ENCODE measurements around the gene IDH3G.

Gene IDH3G

GRCh38 chrX:153777261-153778090, 16.7 kb downstream of the IDH3G start:
- no peaks in the 10 kb centered on the region for H3K9me3 ChIP-seq (ENCODE audit: control insufficient read depth, insufficient read depth, low read length)
- H4K20me1 ChIP-seq (ENCODE audit: control insufficient read depth, insufficient read depth, low read depth, low read length) = no peaks in the 10 kb centered on the region
- H3K27ac ChIP-seq (ENCODE audit: low read depth, low read length) = no peak overlapping the region
- H3K36me3 ChIP-seq (ENCODE audit: control insufficient read depth, low read length) = no peaks in the 10 kb centered on the region
- H3K4me1 ChIP-seq (ENCODE audit: control insufficient read depth, low read length) = no peaks in the 10 kb centered on the region
- H3F3A ChIP-seq (ENCODE audit: control insufficient read depth, insufficient read depth) = no peaks in the 10 kb centered on the region
- H3K79me2 ChIP-seq (ENCODE audit: control insufficient read depth, low read length) = no peaks in the 10 kb centered on the region
- no peaks in the 10 kb centered on the region for H3K9me2 ChIP-seq (replicated peaks; ENCODE audit: control insufficient read depth, low read length)
- H3K27me3 ChIP-seq (ENCODE audit: control insufficient read depth, low read length) = no peaks in the 10 kb centered on the region
- TF ChIP-seq EZH2phosphoT487 (IDR thresholded peaks at IDR 0.05; ENCODE audit: borderline replicate concordance, low read length) (no peak), CTCF (IDR thresholded peaks at IDR 0.05; ENCODE audit: low read depth, low read length, poor library complexity, severe bottlenecking) (no peak)
- H3K4me2 ChIP-seq (ENCODE audit: low read length) = no peak overlapping the region
- no peak overlapping the region for H3K4me3 ChIP-seq (ENCODE audit: low read length)

GRCh38 chrX:153776611-153777045, 17.5 kb downstream of the IDH3G start:
- Histone ChIP-seq H3K4me2 (ENCODE audit: low read length) (no peak overlapping the region), H3K27me3 (ENCODE audit: control insufficient read depth, low read length) (no peaks in the 10 kb centered on the region), H3K4me1 (ENCODE audit: control insufficient read depth, low read length) (no peaks in the 10 kb centered on the region), H3K9me3 (ENCODE audit: control insufficient read depth, insufficient read depth, low read length) (no peaks in the 10 kb centered on the region), H3K4me3 (ENCODE audit: low read length) (no peak overlapping the region), H3K9me2 (replicated peaks; ENCODE audit: control insufficient read depth, low read length) (no peaks in the 10 kb centered on the region), H3K27ac (ENCODE audit: low read depth, low read length) (no peak overlapping the region), H3K79me2 (ENCODE audit: control insufficient read depth, low read length) (no peaks in the 10 kb centered on the region), H3F3A (ENCODE audit: control insufficient read depth, insufficient read depth) (no peaks in the 10 kb centered on the region), H3K36me3 (ENCODE audit: control insufficient read depth, low read length) (no peaks in the 10 kb centered on the region), H4K20me1 (ENCODE audit: control insufficient read depth, insufficient read depth, low read depth, low read length) (no peaks in the 10 kb centered on the region)
- no peak for TF ChIP-seq EZH2phosphoT487 (IDR thresholded peaks at IDR 0.05; ENCODE audit: borderline replicate concordance, low read length)
- no peak for TF ChIP-seq CTCF (IDR thresholded peaks at IDR 0.05; ENCODE audit: low read depth, low read length, poor library complexity, severe bottlenecking)

- Histone ChIP-seq H3K4me2 (ENCODE audit: low read length) (no peak overlapping the region), H3K27me3 (ENCODE audit: control insufficient read depth, low read length) (no peaks in the 10 kb centered on the region), H3F3A (ENCODE audit: control insufficient read depth, insufficient read depth) (no peaks in the 10 kb centered on the region), H4K20me1 (ENCODE audit: control insufficient read depth, insufficient read depth, low read depth, low read length) (no peaks in the 10 kb centered on the region), H3K9me2 (replicated peaks; ENCODE audit: control insufficient read depth, low read length) (no peaks in the 10 kb centered on the region), H3K79me2 (ENCODE audit: control insufficient read depth, low read length) (no peaks in the 10 kb centered on the region), H3K9me3 (ENCODE audit: control insufficient read depth, insufficient read depth, low read length) (no peaks in the 10 kb centered on the region), H3K4me1 (ENCODE audit: control insufficient read depth, low read length) (no peaks in the 10 kb centered on the region), H3K27ac (ENCODE audit: low read depth, low read length) (no peak overlapping the region), H3K36me3 (ENCODE audit: control insufficient read depth, low read length) (no peaks in the 10 kb centered on the region), H3K4me3 (ENCODE audit: low read length) (no peak overlapping the region)
- no peak for TF ChIP-seq CTCF (IDR thresholded peaks at IDR 0.05; ENCODE audit: low read depth, low read length, poor library complexity, severe bottlenecking)
- no peak for TF ChIP-seq EZH2phosphoT487 (IDR thresholded peaks at IDR 0.05; ENCODE audit: borderline replicate concordance, low read length)
Observed at GRCh38 chrX:153776120-153776599, 18.0 kb downstream of the IDH3G start.

All from DOHH2 (cell line).